Thoracic aorta (tissue), 2 donors: Measurements from ENCODE around the gene SNX30. TPM values are rescaled to one million over a fixed set of nuclear protein-coding genes. Genes with fewer than 3 reads are reported as not detected.

Experiments used
- ATAC-seq: fragments of 150-250 bp; one replicate; pipeline ENCODE4 v1.8.0; 2017; ENCODE audit warnings: low read depth; ENCODE audit not compliant: insufficient number of reproducible peaks, low FRiP score
- DNase-seq: peaks from one replicate; pipeline ENCODE4 v3.0.0-alpha.2; 2020; ENCODE audit warnings: low spot score
- H3K27ac ChIP-seq, 2 donors: fragments of 200-600 bp; sonication (generic); 1 replicate in 1 of 2; 2 replicates in 1 of 2; pipeline ENCODE4 v1.5.1; 2016; ENCODE audit warnings: mild to moderate bottlenecking in 2 of 2, moderate library complexity in 2 of 2
- H3K27me3 ChIP-seq: fragments of 200-600 bp; sonication (generic); replicated peaks from 2 replicates; pipeline ENCODE4 v1.6.0; 2016; ENCODE audit warnings: mild to moderate bottlenecking; ENCODE audit not compliant: insufficient read depth
- H3K36me3 ChIP-seq: fragments of 200-600 bp; sonication (generic); one replicate; pipeline ENCODE4 v1.5.1; 2016
- H3K4me1 ChIP-seq, 2 donors: fragments of 200-600 bp; sonication (generic); 1 replicate in 1 of 2; 2 replicates in 1 of 2; pipeline versions ENCODE4 v1.5.1 to v1.6.0; 2016; ENCODE audit warnings: low read depth in 2 of 2, mild to moderate bottlenecking in 1 of 2; ENCODE audit not compliant: control insufficient read depth in 1 of 2
- H3K4me3 ChIP-seq: fragments of 200-600 bp; sonication (generic); 2 replicates; pipeline ENCODE4 v1.5.1; 2016; ENCODE audit warnings: mild to moderate bottlenecking
- H3K9me3 ChIP-seq: fragments of 200-600 bp; sonication (generic); 2 replicates; pipeline ENCODE4 v1.5.1; 2016
- CTCF ChIP-seq: fragments of 200-600 bp; sonication (generic); IDR thresholded peaks from one replicate; pipeline ENCODE4 v1.5.1; 2019; ENCODE audit warnings: antibody characterized with exemption
- total RNA-seq, 2 donors: library from RNA; depleted of rRNA; stranded (reverse); fragments of >200 nt; gene quantifications; one replicate each; pipeline versions ENCODE4 v1.1.0 to v1.2.3, GENCODE V29; 2016

Gene SNX30
- total RNA-seq, 2 donors from 2014 or later: 11.2 to 36.3 TPM

- H3K27ac ChIP-seq: no peak overlapping the region
- no peaks in the 10 kb centered on the region for H3K36me3 ChIP-seq
- no peaks in the 10 kb centered on the region for H3K27me3 ChIP-seq
- DNase-seq (no peak), ATAC-seq (no peak)
- peak; percentile 93 for TF ChIP-seq CTCF
- peaks cover 0 to 3% of the 10 kb centered on the region in 2 donors for H3K4me1 ChIP-seq
- H3K9me3 ChIP-seq: no peaks in the 10 kb centered on the region
- peak overlapping the region; percentile 30 for H3K4me3 ChIP-seq
Observed at GRCh38 chr9:112844771-112845542, 94.4 kb downstream of the SNX30 start.

GRCh38 chr9:112846528-112847488 is 96.2 kb downstream of the SNX30 start:
- H3K36me3 ChIP-seq: no peaks in the 10 kb centered on the region
- TF ChIP-seq CTCF: no peak
- H3K27me3 ChIP-seq: no peaks in the 10 kb centered on the region
- no peak overlapping the region for H3K4me3 ChIP-seq
- H3K27ac ChIP-seq: no peak overlapping the region
- DNase-seq: no peak
- no peak for ATAC-seq
- H3K9me3 ChIP-seq: no peaks in the 10 kb centered on the region
- H3K4me1 ChIP-seq: peaks cover 0 to 3% of the 10 kb centered on the region in 2 donors

- Histone ChIP-seq H3K27me3 (no peaks in the 10 kb centered on the region), H3K27ac (no peak overlapping the region), H3K4me3 (no peak overlapping the region), H3K36me3 (no peaks in the 10 kb centered on the region), H3K4me1 (peaks cover 0 to 3% of the 10 kb centered on the region in 2 donors), H3K9me3 (no peaks in the 10 kb centered on the region)
- no peak for ATAC-seq
- no peak for DNase-seq
- no peak for TF ChIP-seq CTCF
Observed at GRCh38 chr9:112848316-112849151, 98.0 kb downstream of the SNX30 start.

- Histone ChIP-seq H3K4me1 (peaks cover 0 to 3% of the 10 kb centered on the region in 2 donors), H3K4me3 (no peak overlapping the region), H3K27me3 (no peaks in the 10 kb centered on the region), H3K36me3 (no peaks in the 10 kb centered on the region), H3K9me3 (no peaks in the 10 kb centered on the region), H3K27ac (no peak overlapping the region)
- no peak for ATAC-seq
- no peak for DNase-seq
- no peak for TF ChIP-seq CTCF
Observed at GRCh38 chr9:112849363-112849922, 98.9 kb downstream of the SNX30 start.
